ENCODE data around the gene MECR.
"Not testable (repeated sequence)": the region's sequence is repeated elsewhere in the genome, so short reads cannot be mapped to it uniquely, and the experiment has no call there.

Gene MECR

GRCh38 chr1:29166291-29166878 lies 64.3 kb downstream of the MECR start:
- DNase-seq = no peak

DNA sequence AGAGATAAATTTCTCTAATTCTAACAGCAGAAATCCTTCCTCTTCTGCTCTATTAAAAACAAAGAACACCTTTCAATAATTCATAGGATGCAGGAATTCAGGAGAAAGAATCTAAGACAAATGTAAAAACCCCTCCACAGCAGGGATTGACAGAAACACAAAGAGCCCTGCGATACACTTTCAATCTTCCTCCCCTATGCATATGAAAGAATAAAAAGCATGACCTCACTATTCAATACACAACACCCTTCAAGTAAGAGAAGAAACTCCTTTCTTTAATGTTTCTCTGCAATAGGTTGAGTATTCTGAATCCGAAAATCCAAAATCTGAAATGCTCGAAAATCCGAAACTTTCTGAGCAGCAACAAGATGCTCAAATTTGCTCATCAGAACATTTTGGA lies 66.1 kb downstream of the MECR start:
- no peak for DNase-seq

DNA sequence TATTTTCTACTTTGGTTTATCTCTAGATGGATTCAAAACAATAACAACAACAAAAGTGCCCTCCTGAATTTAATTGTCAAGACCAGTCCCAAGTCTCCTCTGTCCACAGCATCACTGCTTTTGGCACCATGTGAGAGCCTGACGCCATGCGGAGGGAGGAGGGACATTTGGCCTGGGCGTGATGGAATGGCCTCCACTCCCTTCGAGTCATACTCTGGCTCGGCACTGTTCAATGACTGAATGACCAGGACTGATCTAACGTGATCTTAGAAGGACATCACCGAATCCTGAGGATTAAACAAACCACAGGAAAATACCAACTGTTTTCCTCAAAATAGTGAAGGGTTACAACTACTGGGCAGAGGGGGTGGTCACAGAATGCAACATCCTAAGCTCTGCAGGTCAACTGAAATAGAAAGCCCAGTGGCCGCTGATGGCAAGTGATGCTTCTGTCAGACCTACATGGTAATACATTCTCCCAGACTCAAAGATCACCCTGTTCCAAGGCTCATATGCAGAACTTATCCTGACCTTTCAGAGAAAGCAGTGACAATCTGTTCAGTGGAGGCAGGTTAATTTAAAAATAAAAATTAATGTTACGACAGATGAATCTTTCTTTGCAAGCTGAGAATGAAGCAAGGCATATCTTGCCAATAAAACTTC lies 68.1 kb downstream of the MECR start:
- DNase-seq = no peak

DNA sequence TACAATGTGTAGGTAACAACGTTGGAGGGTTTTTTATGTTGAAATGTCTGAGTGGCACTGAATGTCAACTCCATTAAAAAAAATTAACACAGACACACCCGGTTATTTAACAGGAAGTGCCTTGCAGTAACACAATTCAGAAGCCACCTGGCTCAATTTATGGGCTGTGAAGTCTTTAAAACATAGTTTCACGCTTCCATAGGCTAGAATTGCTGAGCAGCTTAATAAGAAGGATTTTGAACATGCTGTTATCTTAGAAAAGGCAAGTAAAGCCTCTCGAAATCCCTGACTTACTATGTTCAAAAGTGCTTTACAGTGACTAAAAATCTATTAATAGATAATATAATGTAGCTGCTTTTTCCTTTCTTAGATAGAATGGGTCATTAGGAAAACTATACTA lies 68.7 kb downstream of the MECR start:
- no peak for DNase-seq

DNA sequence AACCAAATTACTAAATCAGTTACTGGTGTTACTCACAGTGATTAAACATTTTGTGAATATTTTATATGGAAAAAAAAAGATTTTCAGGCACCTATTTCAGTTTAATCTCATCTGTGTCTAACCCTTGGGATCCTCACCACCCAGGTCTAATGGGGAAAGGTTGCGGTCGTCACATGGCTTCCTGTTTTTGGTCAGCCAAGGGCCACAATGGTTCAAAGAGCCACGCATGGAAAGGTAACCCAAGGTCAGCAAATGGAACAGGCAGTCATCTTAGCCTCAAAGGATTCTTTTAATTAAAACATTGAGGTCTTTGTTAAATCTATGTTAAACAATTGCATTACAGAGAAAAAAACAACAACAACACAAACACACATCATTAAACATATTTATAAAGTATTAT lies 71.0 kb downstream of the MECR start:
- DNase-seq = no peak

GRCh38 chr1:29157269-29157601 lies 73.5 kb downstream of the MECR start:
- no peak for DNase-seq

DNA sequence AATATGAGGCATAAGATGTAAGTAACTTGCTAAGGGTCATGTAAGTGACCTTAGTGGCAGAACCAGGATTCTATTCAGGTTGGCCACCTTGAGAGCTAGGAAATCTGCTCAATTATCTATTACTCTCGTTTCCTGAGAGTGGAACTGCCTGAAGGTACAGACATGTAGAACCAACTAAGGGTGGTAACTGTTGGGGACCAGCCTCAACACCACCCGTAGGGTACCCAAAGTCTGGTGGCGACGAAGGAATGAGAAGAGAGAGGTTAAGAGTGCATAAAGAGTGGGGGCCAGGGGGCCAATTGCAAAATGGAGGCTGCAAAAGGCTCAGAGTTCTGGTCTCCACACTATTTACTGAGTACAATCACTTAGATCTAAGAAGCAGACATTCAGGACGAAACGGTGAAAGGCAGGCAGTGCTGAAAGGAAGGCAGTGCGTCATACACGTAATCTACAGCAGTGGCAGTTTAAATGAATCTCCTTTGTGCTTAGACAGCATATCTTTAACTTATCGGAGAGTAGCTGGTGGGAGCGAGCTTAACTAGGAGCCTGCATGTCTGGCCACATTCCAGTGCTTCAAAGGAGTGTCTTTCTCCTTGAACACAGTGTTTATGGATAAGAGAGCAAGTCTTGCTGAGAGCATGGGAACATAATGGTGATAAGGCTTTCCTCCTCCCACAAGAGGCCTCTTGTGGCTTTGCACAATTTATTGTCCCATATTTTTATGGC lies 74.0 kb downstream of the MECR start:
- no peak for DNase-seq

- no peak for DNase-seq
These were observed 78.5 kb downstream of the MECR start for GRCh38 chr1:29152046-29152805.

DNA sequence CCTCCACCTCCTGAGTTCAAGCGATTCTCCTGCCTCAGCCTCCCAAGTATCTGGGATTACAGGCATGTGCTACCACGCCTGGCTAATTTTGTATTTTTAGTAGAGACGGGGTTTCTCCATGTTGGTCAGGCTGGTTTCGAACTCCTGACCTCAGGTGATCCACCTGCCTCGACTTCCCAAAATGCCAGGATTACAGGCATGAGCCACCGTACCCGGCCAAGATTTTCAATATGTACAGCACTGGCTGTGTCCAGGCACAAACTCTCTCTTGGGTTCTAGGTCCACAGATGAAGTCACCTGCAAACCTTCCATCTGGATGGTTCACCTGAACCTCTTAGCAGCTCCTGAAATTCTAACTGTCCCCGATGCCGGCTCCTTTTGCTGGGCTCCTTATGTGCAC lies 80.4 kb downstream of the MECR start:
- not testable (repeated sequence) for DNase-seq

DNA sequence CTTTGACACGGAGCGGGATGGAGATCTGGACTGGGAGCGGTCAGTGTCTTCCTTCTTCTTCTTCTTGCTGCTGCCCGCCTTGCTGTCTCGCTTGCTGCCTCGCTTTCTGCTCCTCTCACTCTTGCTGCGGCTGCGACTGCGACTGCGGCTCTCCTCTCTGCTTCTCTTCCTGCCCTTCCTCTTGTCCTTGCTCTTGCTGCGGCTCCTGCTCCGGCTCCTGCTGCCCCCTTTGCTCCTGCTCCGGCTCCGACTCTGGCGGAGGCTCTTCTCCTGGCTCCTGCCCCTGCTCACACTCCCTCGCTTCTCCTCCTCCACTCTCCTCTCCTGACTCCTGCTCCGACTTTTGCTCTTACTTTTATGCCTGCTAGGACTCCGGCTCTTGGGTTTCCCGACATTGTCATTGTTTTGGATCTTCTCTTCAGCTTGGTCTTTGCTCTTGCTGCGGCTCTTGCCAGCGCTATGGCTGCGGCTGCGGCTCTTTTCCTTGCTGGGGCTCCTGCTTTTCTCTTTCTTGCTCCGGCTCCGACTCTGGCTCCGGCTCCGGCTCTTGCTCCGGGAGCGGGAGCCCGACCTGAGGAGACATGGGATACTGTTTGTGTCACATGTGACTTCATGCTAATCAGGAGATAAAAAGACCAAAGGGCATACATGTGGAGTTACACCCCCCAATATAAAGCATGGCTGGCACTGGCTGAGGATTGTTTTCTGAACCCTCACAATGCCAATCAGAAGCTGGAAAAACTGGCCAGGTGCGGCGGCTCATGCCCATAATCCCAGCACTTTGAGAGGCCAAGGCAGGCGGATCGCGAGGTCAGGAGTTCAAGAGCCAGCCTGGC lies 81.9 kb downstream of the MECR start:
- no peak for DNase-seq

GRCh38 chr1:29145739-29146437 lies 84.8 kb downstream of the MECR start:
- no peak for DNase-seq

- no peak for DNase-seq
These were observed 86.6 kb downstream of the MECR start for GRCh38 chr1:29144178-29144577.

DNA sequence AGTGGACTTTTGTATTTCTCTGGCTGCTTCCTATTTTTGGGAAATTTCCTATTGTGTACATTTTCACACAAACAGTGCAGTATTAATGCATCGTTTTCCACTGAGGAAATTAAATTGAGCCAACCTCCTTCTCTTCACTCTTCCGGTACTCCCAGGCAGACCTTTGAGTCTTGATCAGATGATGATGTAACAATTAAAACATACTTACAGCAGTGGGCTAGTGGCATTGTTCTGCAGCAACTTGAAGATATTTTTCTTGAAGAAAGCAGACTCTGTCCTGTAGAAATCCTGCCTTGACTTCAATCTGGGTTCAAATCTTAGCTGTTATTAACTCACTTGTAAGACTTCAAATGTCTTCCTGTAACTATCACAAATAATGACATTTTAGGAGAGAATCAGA lies 88.0 kb downstream of the MECR start:
- DNase-seq = no peak
